HUES6 (cell line): ENCODE results near the gene SULT1E1.

Experiments
- H3K27ac ChIP-seq: 2 replicates; pipeline ENCODE4 v1.7.0; 2013; ENCODE audit warnings: low read depth, mild to moderate bottlenecking, low read length, inconsistent platforms
- H3K27me3 ChIP-seq: 2 replicates; pipeline ENCODE4 v1.6.1; 2013; ENCODE audit warnings: low read length; ENCODE audit not compliant: control insufficient read depth, insufficient read depth
- H3K36me3 ChIP-seq: 2 replicates; pipeline ENCODE4 v1.6.1; 2013; ENCODE audit warnings: low read length; ENCODE audit not compliant: control insufficient read depth, insufficient read depth
- H3K4me1 ChIP-seq: 2 replicates; pipeline ENCODE4 v1.6.1; 2013; ENCODE audit warnings: low read length; ENCODE audit not compliant: control insufficient read depth, insufficient read depth
- H3K4me3 ChIP-seq: 2 replicates; pipeline ENCODE4 v1.5.1; 2013; ENCODE audit warnings: low read depth, low read length
- H3K9ac ChIP-seq: one replicate; pipeline ENCODE4 v1.6.1; 2013; ENCODE audit warnings: mild to moderate bottlenecking, low read length
- H3K9me3 ChIP-seq: 2 replicates; pipeline ENCODE4 v1.6.1; 2013; ENCODE audit warnings: low read depth, low read length; ENCODE audit not compliant: control insufficient read depth, insufficient read depth

The SULT1E1 gene

GRCh38 chr4:69799337-69799736, 60.6 kb downstream of the SULT1E1 start:
- Histone ChIP-seq H3K27me3 (no peaks in the 10 kb centered on the region), H3K27ac (no peak overlapping the region), H3K9ac (no peak overlapping the region)

GRCh38 chr4:69793732-69794131, 66.2 kb downstream of the SULT1E1 start:
- Histone ChIP-seq H3K9ac (no peak overlapping the region), H3K36me3 (no peaks in the 10 kb centered on the region), H3K4me3 (no peak overlapping the region), H3K27me3 (no peaks in the 10 kb centered on the region), H3K9me3 (no peaks in the 10 kb centered on the region), H3K27ac (no peak overlapping the region), H3K4me1 (no peaks in the 10 kb centered on the region)

More at GRCh38 chr4:69799337-69799736, 60.6 kb downstream of the SULT1E1 start:
- Histone ChIP-seq H3K36me3 (no peaks in the 10 kb centered on the region), H3K4me3 (no peak overlapping the region), H3K9me3 (no peaks in the 10 kb centered on the region), H3K4me1 (no peaks in the 10 kb centered on the region)
